ENCODE results near the gene TSEN2.

Gene TSEN2

GRCh38 chr3:12509466-12509865, 25.2 kb downstream of the TSEN2 start:
- no peak overlapping the region for H3K4me3 ChIP-seq (replicated peaks; ENCODE audit: low read depth, low read length)
- TF ChIP-seq CTCF (IDR thresholded peaks at IDR 0.05; ENCODE audit: insufficient read depth, low read length, poor library complexity, severe bottlenecking), result no peak
- H3K36me3 ChIP-seq (ENCODE audit: control insufficient read depth, insufficient read depth, low read length), result peaks cover 1% of the 10 kb centered on the region; the same call in 1 of the 2 replicates

GRCh38 chr3:12512534-12513118, 28.3 kb downstream of the TSEN2 start:
- Histone ChIP-seq H3K4me3 (replicated peaks; ENCODE audit: low read depth, low read length) (no peak overlapping the region), H3K27me3 (replicated peaks; ENCODE audit: control insufficient read depth, insufficient read depth, low read length) (no peaks in the 10 kb centered on the region), H3K36me3 (ENCODE audit: control insufficient read depth, insufficient read depth, low read length) (peaks cover 1% of the 10 kb centered on the region; the same call in 1 of the 2 replicates)
- no peak for DNase-seq (ENCODE audit: extremely low read depth, insufficient read length)
- TF ChIP-seq CTCF (IDR thresholded peaks at IDR 0.05; ENCODE audit: insufficient read depth, low read length, poor library complexity, severe bottlenecking), result no peak

More at GRCh38 chr3:12509466-12509865, 25.2 kb downstream of the TSEN2 start:
- DNase-seq (ENCODE audit: extremely low read depth, insufficient read length), result no peak
- H3K27me3 ChIP-seq (replicated peaks; ENCODE audit: control insufficient read depth, insufficient read depth, low read length), result no peaks in the 10 kb centered on the region

- H3K27me3 ChIP-seq (replicated peaks; ENCODE audit: control insufficient read depth, insufficient read depth, low read length), result no peaks in the 10 kb centered on the region
- TF ChIP-seq CTCF (IDR thresholded peaks at IDR 0.05; ENCODE audit: insufficient read depth, low read length, poor library complexity, severe bottlenecking), result no peak
- H3K36me3 ChIP-seq (ENCODE audit: control insufficient read depth, insufficient read depth, low read length), result peaks cover 1% of the 10 kb centered on the region
- H3K4me3 ChIP-seq (replicated peaks; ENCODE audit: low read depth, low read length), result no peak overlapping the region
- no peak for DNase-seq (ENCODE audit: extremely low read depth, insufficient read length)
Measured at GRCh38 chr3:12513694-12514446, 29.6 kb downstream of the TSEN2 start.

GRCh38 chr3:12515631-12516030, 31.4 kb downstream of the TSEN2 start:
- Histone ChIP-seq H3K36me3 (ENCODE audit: control insufficient read depth, insufficient read depth, low read length) (peaks cover 1% of the 10 kb centered on the region), H3K27me3 (replicated peaks; ENCODE audit: control insufficient read depth, insufficient read depth, low read length) (no peaks in the 10 kb centered on the region), H3K4me3 (replicated peaks; ENCODE audit: low read depth, low read length) (no peak overlapping the region)
- DNase-seq (ENCODE audit: extremely low read depth, insufficient read length), result no peak
- no peak for TF ChIP-seq CTCF (IDR thresholded peaks at IDR 0.05; ENCODE audit: insufficient read depth, low read length, poor library complexity, severe bottlenecking)

- DNase-seq (ENCODE audit: extremely low read depth, insufficient read length), result no peak
- Histone ChIP-seq H3K27me3 (replicated peaks; ENCODE audit: control insufficient read depth, insufficient read depth, low read length) (no peaks in the 10 kb centered on the region), H3K4me3 (replicated peaks; ENCODE audit: low read depth, low read length) (no peak overlapping the region), H3K36me3 (ENCODE audit: control insufficient read depth, insufficient read depth, low read length) (peaks cover 1% of the 10 kb centered on the region)
- no peak for TF ChIP-seq CTCF (IDR thresholded peaks at IDR 0.05; ENCODE audit: insufficient read depth, low read length, poor library complexity, severe bottlenecking)
Measured at GRCh38 chr3:12516873-12517272, 32.6 kb downstream of the TSEN2 start.
